Measurements from ENCODE around the gene STIMATE.

The STIMATE gene

GRCh38 chr3:52811452-52812011 lies 85.8 kb downstream of the STIMATE start:
- no peak for DNase-seq

GRCh38 chr3:52810923-52811322 lies 86.4 kb downstream of the STIMATE start:
- DNase-seq = no peak

GRCh38 chr3:52809662-52810377 lies 87.5 kb downstream of the STIMATE start:
- no peak for DNase-seq

GRCh38 chr3:52809149-52809548 lies 88.2 kb downstream of the STIMATE start:
- no peak for DNase-seq

GRCh38 chr3:52805270-52806039 lies 91.9 kb downstream of the STIMATE start:
- no peak for DNase-seq

GRCh38 chr3:52801839-52802238 lies 95.5 kb downstream of the STIMATE start:
- DNase-seq = no peak

GRCh38 chr3:52800079-52800478 lies 97.3 kb downstream of the STIMATE start:
- DNase-seq = no peak

- no peak for DNase-seq
These were observed 98.3 kb downstream of the STIMATE start for GRCh38 chr3:52798978-52799476.

GRCh38 chr3:52798376-52798977 lies 98.9 kb downstream of the STIMATE start:
- DNase-seq = no peak

- no peak for DNase-seq
These were observed 100.9 kb downstream of the STIMATE start for GRCh38 chr3:52796411-52796810.

GRCh38 chr3:52795298-52795900 lies 101.9 kb downstream of the STIMATE start:
- DNase-seq = no peak

- DNase-seq = no peak
These were observed 102.7 kb downstream of the STIMATE start, which contains the start of gene ITIH3 for GRCh38 chr3:52794612-52795099. Gene ITIH3 (plus strand): TSS chr3:52794796. CDS start chr3:52794804, 8 bp downstream.

GRCh38 chr3:52793702-52794611 lies 103.4 kb downstream of the STIMATE start:
- no peak for DNase-seq

GRCh38 chr3:52792961-52793695 lies 104.2 kb downstream of the STIMATE start:
- peak; percentile 52 for DNase-seq

GRCh38 chr3:52792413-52792812 lies 104.9 kb downstream of the STIMATE start:
- DNase-seq = no peak

- DNase-seq = no peak
These were observed 105.4 kb downstream of the STIMATE start for GRCh38 chr3:52791928-52792327.

- DNase-seq = no peak
These were observed 106.0 kb downstream of the STIMATE start for GRCh38 chr3:52791366-52791765.

- DNase-seq = no peak
These were observed 106.6 kb downstream of the STIMATE start for GRCh38 chr3:52790741-52791140.

GRCh38 chr3:52790337-52790736 lies 107.0 kb downstream of the STIMATE start:
- DNase-seq = no peak

GRCh38 chr3:52789746-52790040 lies 107.7 kb downstream of the STIMATE start:
- no peak for DNase-seq
